GM12878 (cell line): ENCODE data around the gene TRAPPC2. TPM values are rescaled to one million over a fixed set of nuclear protein-coding genes. Genes with fewer than 3 reads are reported as not detected.

ENCODE experiments used
- BACH1 ChIP-seq: fragments of 450-650 bp; IDR thresholded peaks from 2 replicates; pipeline ENCODE4 v1.6.1; 2017; ENCODE audit warnings: mild to moderate bottlenecking, borderline replicate concordance
- BCL11A ChIP-seq: IDR thresholded peaks from 2 replicates; pipeline ENCODE4 v1.6.1; 2011; ENCODE audit warnings: low read depth, low read length
- CBFB ChIP-seq: IDR thresholded peaks from 2 replicates; pipeline ENCODE4 v1.6.1; 2016; ENCODE audit warnings: antibody characterized with exemption, low read depth
- CHD2 ChIP-seq: IDR thresholded peaks from 2 replicates; pipeline ENCODE4 v1.6.1; 2011; ENCODE audit warnings: low read depth, low read length, improper control_type of control experiment, borderline replicate concordance
- E2F4 ChIP-seq: IDR thresholded peaks from 2 replicates; pipeline ENCODE4 v1.6.1; 2012; ENCODE audit warnings: low read depth, low read length, improper control_type of control experiment
- FOS ChIP-seq: IDR thresholded peaks from 3 replicates; pipeline ENCODE4 v1.6.1; 2011; ENCODE audit warnings: borderline replicate concordance; ENCODE audit not compliant: insufficient read length; ENCODE audit errors: extremely low read depth
- HDAC2 ChIP-seq: fragments of 200-600 bp; sonication (generic); IDR thresholded peaks from 2 replicates; pipeline ENCODE4 v1.6.1; 2017
- HDGF ChIP-seq: fragments of 450-650 bp; IDR thresholded peaks from 2 replicates; pipeline ENCODE4 v1.6.1; 2016; ENCODE audit warnings: antibody characterized with exemption
- IRF4 ChIP-seq: IDR thresholded peaks from 2 replicates; pipeline ENCODE4 v1.6.1; 2011; ENCODE audit warnings: low read depth, low read length
- NFYB ChIP-seq: IDR thresholded peaks from 2 replicates; pipeline ENCODE4 v1.6.1; 2011; ENCODE audit warnings: low read depth, mild to moderate bottlenecking, low read length, improper control_type of control experiment, moderate library complexity; ENCODE audit not compliant: insufficient read depth
- PAX8 ChIP-seq: fragments of 450-650 bp; IDR thresholded peaks from 2 replicates; pipeline ENCODE4 v1.6.1; 2017; ENCODE audit warnings: mild to moderate bottlenecking, moderate library complexity
- PBX3 ChIP-seq: IDR thresholded peaks from 2 replicates; pipeline ENCODE4 v1.6.1; 2011; ENCODE audit warnings: mild to moderate bottlenecking, low read depth, low read length, moderate library complexity; ENCODE audit not compliant: insufficient replicate concordance
- PML ChIP-seq: IDR thresholded peaks from 2 replicates; pipeline ENCODE4 v1.6.1; 2012; ENCODE audit warnings: low read length, inconsistent platforms
- RCOR1 ChIP-seq: conservative IDR thresholded peaks from 2 replicates; pipeline ENCODE4 v1.6.1; 2012; ENCODE audit warnings: low read depth, low read length, improper control_type of control experiment
- USF1 ChIP-seq: IDR thresholded peaks from 2 replicates; pipeline ENCODE4 v1.6.1; 2011; ENCODE audit warnings: borderline replicate concordance, low read depth, mild to moderate bottlenecking, moderate library complexity, mixed read lengths, low read length; ENCODE audit not compliant: insufficient read depth; ENCODE audit errors: extremely low read length
- ZNF217 ChIP-seq: fragments of 450-650 bp; IDR thresholded peaks from 2 replicates; pipeline ENCODE4 v1.6.1; 2017; ENCODE audit warnings: antibody characterized with exemption, mild to moderate bottlenecking
- ZNF622 ChIP-seq: fragments of 450-650 bp; IDR thresholded peaks from 2 replicates; pipeline ENCODE4 v1.6.1; 2017; ENCODE audit warnings: mild to moderate bottlenecking, inconsistent platforms
- ZZZ3 ChIP-seq: IDR thresholded peaks from 2 replicates; pipeline ENCODE4 v1.6.1; 2011; ENCODE audit warnings: low read depth; ENCODE audit not compliant: control insufficient read depth, insufficient read length
- polyA plus RNA-seq, 11 experiments: library from polyadenylated mRNA; depleted of rRNA in 4 of 11; unstranded in 6 of 11; stranded (reverse) in 5 of 11; fragments of >200 nt; fragmentation: Nextera tagmentation in 4 of 11; fragmentation: Illumina TruSeq in 1 of 11; extraction: Ambion mirVana in 4 of 11; extraction: Trizol in 1 of 11; gene quantifications; 1 replicate in 1 of 11; 2 replicates in 10 of 11; pipeline versions ENCODE4 v1.2.1 to v1.2.3, GENCODE V29; 2011 to 2016; ENCODE audit warnings: inconsistent platforms in 2 of 11, missing spikeins in 2 of 11, low read depth in 1 of 11
- total RNA-seq, 4 experiments: library from RNA; depleted of rRNA in 3 of 4; stranded (reverse); fragments of >200 nt in 3 of 4; fragmentation: Illumina TruSeq in 1 of 4; extraction: Trizol in 1 of 4; gene quantifications; 2 replicates each; pipeline versions ENCODE4 v1.2.1 to v1.2.3, GENCODE V29; 2013 to 2021
- TF ChIP-seq, protein P1 (sequence below): IDR thresholded peaks from 2 replicates; pipeline ENCODE4 v1.6.1; 2011; ENCODE audit warnings: low read depth, mild to moderate bottlenecking, low read length, moderate library complexity, borderline replicate concordance; ENCODE audit errors: extremely low read depth
- TF ChIP-seq, protein P2 (sequence below), 3 experiments: IDR thresholded peaks in 2 of 3; conservative IDR thresholded peaks in 1 of 3; 2 replicates each; pipeline ENCODE4 v1.5.1; 2011; ENCODE audit warnings: low read depth in 3 of 3, low read length in 3 of 3, mild to moderate bottlenecking in 3 of 3, control low read depth in 2 of 3, moderate library complexity in 2 of 3, inconsistent platforms in 1 of 3, mixed read lengths in 1 of 3; ENCODE audit not compliant: control insufficient read depth in 2 of 3, insufficient read depth in 1 of 3; ENCODE audit errors: extremely low read depth in 1 of 3
- TF ChIP-seq, protein P3 (sequence below): fragments of 450-650 bp; IDR thresholded peaks from 2 replicates; pipeline ENCODE4 v1.6.1; 2017; ENCODE audit warnings: borderline replicate concordance

TRAPPC2 gene
- total and polyA plus RNA-seq, 10 of the 15 experiments (the other 5 are each of a cell fraction or from before 2014, with no cell fraction given) = 12.4 to 28.4 (median 21.3) TPM

DNA sequence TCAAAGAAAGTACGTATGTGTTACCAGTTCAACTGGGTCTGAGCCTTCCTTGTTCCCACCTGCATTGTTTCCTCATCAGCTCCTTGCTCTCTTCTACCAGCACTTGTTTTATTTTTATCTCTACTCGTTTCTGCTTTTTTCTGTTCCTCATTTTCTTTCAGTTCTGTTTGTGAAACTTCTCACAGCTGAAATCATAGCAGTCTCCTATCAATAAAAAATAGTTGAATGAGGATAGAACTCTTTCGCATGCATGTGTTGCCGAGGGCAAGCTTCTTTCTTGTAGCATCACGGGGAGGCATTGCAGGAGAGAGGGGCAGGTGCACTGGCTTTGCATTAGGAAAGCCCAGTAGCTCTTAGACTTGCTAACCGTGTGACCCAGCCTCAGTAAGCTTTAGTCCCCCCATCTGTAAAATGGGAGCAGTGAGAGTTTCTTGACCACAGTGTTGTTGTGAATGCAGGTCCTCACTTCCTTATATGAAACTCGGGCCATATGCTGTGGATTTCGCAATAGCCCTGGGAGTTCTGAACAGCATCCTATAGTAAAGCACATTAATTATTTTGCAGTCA lies 24.8 kb upstream of the TRAPPC2 start (continued):
- TF ChIP-seq USF1 (no peak), BCL11A (0 out of 2 replicates have a peak, but pooled peaks have one; percentile 39), CBFB (no peak), PML (no peak), HDAC2 (no peak), ZNF622 (no peak), PBX3 (no peak), RCOR1 (no peak; the same call in 1 of the 2 replicates), PAX8 (no peak), BACH1 (no peak; the same call in 1 of the 2 replicates), IRF4 (0 out of 2 replicates have a peak, but pooled peaks have one; percentile 16), E2F4 (no peak), CHD2 (0 out of 2 replicates have a peak, but pooled peaks have one; percentile 18), ZZZ3 (no peak), ZNF217 (peak; percentile 83; the same call in 1 of the 2 replicates), FOS (no peak), HDGF (0 out of 2 replicates have a peak, but pooled peaks have one; percentile 22), NFYB (no peak)
- TF ChIP-seq, protein P1, sequence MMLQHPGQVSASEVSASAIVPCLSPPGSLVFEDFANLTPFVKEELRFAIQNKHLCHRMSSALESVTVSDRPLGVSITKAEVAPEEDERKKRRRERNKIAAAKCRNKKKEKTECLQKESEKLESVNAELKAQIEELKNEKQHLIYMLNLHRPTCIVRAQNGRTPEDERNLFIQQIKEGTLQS = no peak
- TF ChIP-seq, protein P2, sequence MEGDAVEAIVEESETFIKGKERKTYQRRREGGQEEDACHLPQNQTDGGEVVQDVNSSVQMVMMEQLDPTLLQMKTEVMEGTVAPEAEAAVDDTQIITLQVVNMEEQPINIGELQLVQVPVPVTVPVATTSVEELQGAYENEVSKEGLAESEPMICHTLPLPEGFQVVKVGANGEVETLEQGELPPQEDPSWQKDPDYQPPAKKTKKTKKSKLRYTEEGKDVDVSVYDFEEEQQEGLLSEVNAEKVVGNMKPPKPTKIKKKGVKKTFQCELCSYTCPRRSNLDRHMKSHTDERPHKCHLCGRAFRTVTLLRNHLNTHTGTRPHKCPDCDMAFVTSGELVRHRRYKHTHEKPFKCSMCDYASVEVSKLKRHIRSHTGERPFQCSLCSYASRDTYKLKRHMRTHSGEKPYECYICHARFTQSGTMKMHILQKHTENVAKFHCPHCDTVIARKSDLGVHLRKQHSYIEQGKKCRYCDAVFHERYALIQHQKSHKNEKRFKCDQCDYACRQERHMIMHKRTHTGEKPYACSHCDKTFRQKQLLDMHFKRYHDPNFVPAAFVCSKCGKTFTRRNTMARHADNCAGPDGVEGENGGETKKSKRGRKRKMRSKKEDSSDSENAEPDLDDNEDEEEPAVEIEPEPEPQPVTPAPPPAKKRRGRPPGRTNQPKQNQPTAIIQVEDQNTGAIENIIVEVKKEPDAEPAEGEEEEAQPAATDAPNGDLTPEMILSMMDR (IDR thresholded peaks at IDR 0.05 in 2 of 3, conservative IDR thresholded peaks at IDR 0.05 in 1 of 3; ENCODE audit: control insufficient read depth in 2 of 3, extremely low read depth in 1 of 3, insufficient read depth in 1 of 3, low read depth in 3 of 3, low read length in 3 of 3) = no peak
- TF ChIP-seq, protein P3, sequence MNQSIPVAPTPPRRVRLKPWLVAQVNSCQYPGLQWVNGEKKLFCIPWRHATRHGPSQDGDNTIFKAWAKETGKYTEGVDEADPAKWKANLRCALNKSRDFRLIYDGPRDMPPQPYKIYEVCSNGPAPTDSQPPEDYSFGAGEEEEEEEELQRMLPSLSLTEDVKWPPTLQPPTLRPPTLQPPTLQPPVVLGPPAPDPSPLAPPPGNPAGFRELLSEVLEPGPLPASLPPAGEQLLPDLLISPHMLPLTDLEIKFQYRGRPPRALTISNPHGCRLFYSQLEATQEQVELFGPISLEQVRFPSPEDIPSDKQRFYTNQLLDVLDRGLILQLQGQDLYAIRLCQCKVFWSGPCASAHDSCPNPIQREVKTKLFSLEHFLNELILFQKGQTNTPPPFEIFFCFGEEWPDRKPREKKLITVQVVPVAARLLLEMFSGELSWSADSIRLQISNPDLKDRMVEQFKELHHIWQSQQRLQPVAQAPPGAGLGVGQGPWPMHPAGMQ = no peak
